Spleen (tissue), 7 donors: ENCODE measurements around the gene SUSD3.

ENCODE experiments used
- POLR2A ChIP-seq, 3 donors: fragments of 450-650 bp; IDR thresholded peaks; one replicate each; pipeline ENCODE4 v1.5.1; 2017; ENCODE audit warnings: antibody characterized with exemption in 3 of 3, mild to moderate bottlenecking in 1 of 3
- POLR2AphosphoS5 ChIP-seq, 3 donors: sonication (generic); formaldehyde crosslinking; IDR thresholded peaks; one replicate each; pipeline ENCODE4 v1.5.1; 2017; ENCODE audit warnings: antibody characterized with exemption in 3 of 3
- TF ChIP-seq, protein P1 (sequence below), 11 experiments: fragments of 200-600 bp in 7 of 11; fragments of 450-650 bp in 4 of 11; sonication (generic) in 4 of 11; IDR thresholded peaks in 8 of 11; conservative IDR thresholded peaks in 3 of 11; 1 replicate in 7 of 11; 2 replicates in 4 of 11; pipeline versions ENCODE4 v1.4.0 to v1.8.0; 2016 to 2021; ENCODE audit warnings: antibody characterized with exemption in 11 of 11, inconsistent platforms in 4 of 11, mild to moderate bottlenecking in 1 of 11
- donor health status: DM: no; HTN: no; CAD: no; lungs with moderate emphysema.
- donor health status: DM: no; HTN: no; CAD: no.
- donor health status: DM: no; HTN: no; CAD: no.

DNA sequence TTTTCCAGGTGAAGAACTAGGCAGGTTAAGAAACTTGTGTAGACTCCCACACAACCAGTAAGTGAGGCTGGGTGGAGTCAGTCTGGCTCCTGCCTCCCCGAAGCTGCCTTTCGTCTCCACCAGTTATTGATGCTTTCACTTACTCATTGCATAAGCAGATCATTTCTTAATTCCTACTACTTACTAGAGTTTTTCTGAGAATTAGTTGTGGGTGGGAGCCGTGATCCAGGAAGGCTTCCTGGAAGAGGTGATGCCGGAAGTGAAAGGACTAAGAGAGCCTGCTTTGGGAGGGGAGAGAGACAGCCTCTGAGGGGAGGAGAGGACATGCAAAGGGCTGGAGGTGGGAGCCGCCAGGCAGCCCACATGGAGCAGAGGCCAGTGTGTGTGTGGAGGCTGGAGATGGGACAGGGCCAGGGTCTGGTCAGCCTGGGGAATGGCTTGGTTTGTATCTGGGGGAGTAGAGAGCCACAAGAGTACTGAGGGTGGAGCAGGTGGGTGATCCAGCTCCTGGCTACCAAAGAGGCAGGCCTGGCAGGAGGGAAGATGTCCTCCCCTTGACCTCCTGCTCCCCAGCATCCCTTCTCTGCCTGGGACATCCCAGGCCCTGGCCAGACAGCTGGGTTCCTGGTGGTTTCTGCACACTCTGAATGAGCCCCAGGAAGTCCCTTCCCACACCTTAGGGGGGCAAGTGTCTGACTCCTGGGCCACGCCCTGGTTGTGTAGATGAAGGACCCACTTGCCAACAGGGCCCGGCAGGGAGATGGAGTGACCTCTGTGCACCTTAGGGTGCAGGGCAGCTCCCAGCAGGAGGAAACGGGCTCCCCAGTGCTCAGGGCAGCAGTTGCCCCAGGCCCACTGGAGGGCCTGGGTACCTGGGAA is 25.3 kb downstream of the SUSD3 start:
- TF ChIP-seq POLR2A (IDR thresholded peaks at IDR 0.05): no peak
- TF ChIP-seq, protein P1, sequence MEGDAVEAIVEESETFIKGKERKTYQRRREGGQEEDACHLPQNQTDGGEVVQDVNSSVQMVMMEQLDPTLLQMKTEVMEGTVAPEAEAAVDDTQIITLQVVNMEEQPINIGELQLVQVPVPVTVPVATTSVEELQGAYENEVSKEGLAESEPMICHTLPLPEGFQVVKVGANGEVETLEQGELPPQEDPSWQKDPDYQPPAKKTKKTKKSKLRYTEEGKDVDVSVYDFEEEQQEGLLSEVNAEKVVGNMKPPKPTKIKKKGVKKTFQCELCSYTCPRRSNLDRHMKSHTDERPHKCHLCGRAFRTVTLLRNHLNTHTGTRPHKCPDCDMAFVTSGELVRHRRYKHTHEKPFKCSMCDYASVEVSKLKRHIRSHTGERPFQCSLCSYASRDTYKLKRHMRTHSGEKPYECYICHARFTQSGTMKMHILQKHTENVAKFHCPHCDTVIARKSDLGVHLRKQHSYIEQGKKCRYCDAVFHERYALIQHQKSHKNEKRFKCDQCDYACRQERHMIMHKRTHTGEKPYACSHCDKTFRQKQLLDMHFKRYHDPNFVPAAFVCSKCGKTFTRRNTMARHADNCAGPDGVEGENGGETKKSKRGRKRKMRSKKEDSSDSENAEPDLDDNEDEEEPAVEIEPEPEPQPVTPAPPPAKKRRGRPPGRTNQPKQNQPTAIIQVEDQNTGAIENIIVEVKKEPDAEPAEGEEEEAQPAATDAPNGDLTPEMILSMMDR (IDR thresholded peaks at IDR 0.05 in 8 of 11, conservative IDR thresholded peaks at IDR 0.05 in 3 of 11): no peak
- TF ChIP-seq POLR2AphosphoS5 (IDR thresholded peaks at IDR 0.05): no peak
